ENCODE data around the gene SFRP5. TPM values are rescaled to one million over a fixed set of nuclear protein-coding genes. Genes with fewer than 3 reads are reported as not detected.
A peak's percentile ranks its signal among the peaks of the same experiment; 100 is the strongest.

SFRP5 gene
- total and polyA plus RNA-seq, 2 of the 13 experiments (the other 11 are each of a cell fraction or from before 2014, with no cell fraction given): 0.32 to 1.7 TPM

GRCh38 chr10:97736902-97737769 lies 34.7 kb downstream of the SFRP5 start, which contains the start of gene ZFYVE27 (continued):
- TF ChIP-seq THAP9 (CRISPR knock-in tag; IDR thresholded peaks at IDR 0.05; ENCODE audit: borderline replicate concordance) (peak; percentile 87), FOXM1 (CRISPR knock-in tag; IDR thresholded peaks at IDR 0.05) (no peak), MEF2D (CRISPR knock-in tag; IDR thresholded peaks at IDR 0.05) (peak; percentile 86), ZNF691 (CRISPR knock-in tag; IDR thresholded peaks at IDR 0.05; ENCODE audit: borderline replicate concordance, low read depth) (0 out of 2 replicates have a peak, but pooled peaks have one; percentile 37), ZNF576 (CRISPR knock-in tag; IDR thresholded peaks at IDR 0.05) (peak; percentile 24; the same call in 1 of the 2 replicates), ZNF33A (CRISPR knock-in tag; IDR thresholded peaks at IDR 0.05; ENCODE audit: borderline replicate concordance) (no peak), SIX4 (CRISPR knock-in tag; IDR thresholded peaks at IDR 0.05) (peak; percentile 36; the same call in 1 of the 2 replicates), NCOA2 (CRISPR knock-in tag; IDR thresholded peaks at IDR 0.05) (peak; percentile 72), ZMAT3 (CRISPR knock-in tag; conservative IDR thresholded peaks at IDR 0.05) (peak; percentile 94), ZFP91 (CRISPR knock-in tag; IDR thresholded peaks at IDR 0.05; ENCODE audit: borderline replicate concordance) (peak; percentile 83), ZNF800 (CRISPR knock-in tag; IDR thresholded peaks at IDR 0.05) (peak; percentile 93), CENPBD1 (CRISPR knock-in tag; IDR thresholded peaks at IDR 0.05; ENCODE audit: borderline replicate concordance, low read depth) (peak; percentile 99; the same call in 1 of the 2 replicates), MIXL1 (CRISPR knock-in tag; IDR thresholded peaks at IDR 0.05) (peak; percentile 93), ZNF207 (IDR thresholded peaks at IDR 0.05; ENCODE audit: borderline replicate concordance) (no peak), HOXA3 (CRISPR knock-in tag; IDR thresholded peaks at IDR 0.05) (peak; percentile 91), HOXA5 (CRISPR knock-in tag; IDR thresholded peaks at IDR 0.05) (peak; percentile 94), JDP2 (CRISPR knock-in tag; IDR thresholded peaks at IDR 0.05; ENCODE audit: borderline replicate concordance) (peak; percentile 83), PHB2 (IDR thresholded peaks at IDR 0.05; ENCODE audit: partially characterized antibody) (no peak), NCOA5 (CRISPR knock-in tag; IDR thresholded peaks at IDR 0.05) (no peak), SMAD3 (CRISPR knock-in tag; IDR thresholded peaks at IDR 0.05) (peak; percentile 87), ZC3H4 (CRISPR knock-in tag; IDR thresholded peaks at IDR 0.05; ENCODE audit: borderline replicate concordance) (no peak), DNMT1 (CRISPR knock-in tag; IDR thresholded peaks at IDR 0.05) (no peak)
